GM12892 (cell line): ENCODE measurements around the gene BLACAT1.
"Not testable (repeated sequence)": the region's sequence is repeated elsewhere in the genome, so short reads cannot be mapped to it uniquely, and the experiment has no call there.

ENCODE experiments used
- DNase-seq: peaks from one replicate; pipeline ENCODE4 v3.0.0; 2011; ENCODE audit not compliant: insufficient read length
- FAIRE-seq: peaks from 2 replicates; lab custom pipeline; 2011; peaks lifted over from hg19 to GRCh38; lab: Jason Lieb, UNC
- POLR2A ChIP-seq: IDR thresholded peaks from 2 replicates; pipeline ENCODE4 v1.6.1; 2011; ENCODE audit warnings: low read depth, low read length, control low read depth
- POLR2AphosphoS5 ChIP-seq: IDR thresholded peaks from 2 replicates; pipeline ENCODE4 v1.6.1; 2011; ENCODE audit warnings: low read depth, low read length, control low read depth
- TAF1 ChIP-seq: IDR thresholded peaks from 2 replicates; pipeline ENCODE4 v1.6.1; 2011; ENCODE audit warnings: low read depth, mild to moderate bottlenecking, control low read depth, low read length, borderline replicate concordance

The BLACAT1 gene

DNA sequence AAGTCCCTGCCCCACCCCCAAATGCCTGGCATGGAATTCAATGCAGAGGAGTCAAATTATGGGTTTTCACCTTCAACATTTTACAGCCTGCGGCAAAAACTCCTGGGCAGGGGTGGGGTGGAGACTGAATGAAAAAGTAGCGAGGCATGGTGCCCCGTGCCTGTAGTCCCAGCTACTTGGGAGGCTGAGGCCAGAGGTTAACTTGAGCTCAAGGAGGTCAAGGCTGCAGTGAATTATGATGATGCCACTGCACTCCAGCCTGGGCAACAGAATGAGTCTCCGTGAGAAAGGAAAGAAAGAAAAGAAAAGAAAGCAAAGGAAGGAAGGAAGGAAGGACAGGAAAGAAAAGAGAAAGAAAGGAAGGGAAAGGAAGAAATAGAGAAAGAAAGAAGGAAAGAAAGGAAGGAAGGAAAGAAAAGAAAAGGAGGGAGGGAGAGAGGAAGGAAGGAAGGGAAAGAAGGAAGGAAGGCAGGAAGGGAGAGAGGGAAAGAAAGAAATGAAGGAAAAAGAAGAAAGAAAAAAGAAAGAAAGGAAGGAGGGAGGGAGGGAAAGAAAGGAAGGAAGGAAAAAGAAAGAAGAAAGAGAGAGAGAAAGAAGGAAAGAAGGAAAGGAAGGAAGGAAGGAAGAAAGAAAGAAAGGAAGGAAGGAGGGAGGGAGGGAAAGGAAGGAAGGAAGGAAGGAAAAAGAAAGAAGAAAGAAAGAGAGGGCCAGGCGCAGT lies 45.1 kb downstream of the BLACAT1 start:
- DNase-seq (no peak), FAIRE-seq (no peak)
- no peak for TF ChIP-seq POLR2AphosphoS5
- TF ChIP-seq POLR2A, result no peak
- TF ChIP-seq TAF1, result no peak

DNA sequence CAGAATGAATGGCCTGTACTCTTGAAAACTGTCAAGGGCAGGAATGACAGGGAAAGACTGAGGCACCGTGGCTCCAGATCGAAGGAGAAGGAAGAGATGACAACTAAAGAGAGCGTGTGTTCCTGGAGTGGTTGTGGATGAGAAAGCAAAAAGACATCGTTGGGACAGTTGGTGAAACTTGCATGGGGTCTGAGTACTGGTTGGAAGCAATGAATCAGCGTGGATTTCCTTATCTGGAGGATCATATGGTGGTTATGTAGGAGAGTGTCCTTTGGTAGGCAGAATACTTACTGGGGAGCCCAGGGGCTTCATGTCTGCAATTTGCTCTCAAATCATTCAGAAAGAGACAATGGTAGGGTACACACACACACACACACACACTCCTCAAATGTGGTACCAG lies 47.9 kb downstream of the BLACAT1 start:
- no peak for DNase-seq
- FAIRE-seq, result no peak

DNA sequence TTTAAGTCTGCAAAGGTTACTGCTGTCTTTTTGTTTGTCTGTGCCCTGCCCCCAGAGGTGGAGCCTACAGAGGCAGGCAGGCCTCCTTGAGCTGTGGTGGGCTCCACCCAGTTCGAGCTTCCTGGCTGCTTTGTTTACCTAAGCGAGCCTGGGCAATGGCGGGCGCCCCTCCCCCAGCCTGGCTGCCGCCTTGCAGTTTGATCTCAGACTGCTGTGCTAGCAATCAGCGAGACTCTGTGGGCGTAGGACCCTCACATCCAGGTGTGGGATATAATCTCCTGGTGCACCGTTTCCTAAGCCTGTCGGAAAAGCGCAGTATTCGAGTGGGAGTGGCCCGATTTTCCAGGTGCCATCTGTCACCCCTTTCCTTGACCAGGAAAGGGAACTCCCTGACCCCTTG lies 49.6 kb downstream of the BLACAT1 start:
- FAIRE-seq, DNase-seq: not testable (repeated sequence)

More for the DNA sequence above, 47.9 kb downstream of the BLACAT1 start:
- TF ChIP-seq POLR2AphosphoS5 (no peak), TAF1 (no peak)
